NCI-H1694 (cell line): ENCODE results near the gene STEAP1B.
A peak's percentile ranks its signal among the peaks of the same experiment; 100 is the strongest.
"Not testable (repeated sequence)": the region's sequence is repeated elsewhere in the genome, so short reads cannot be mapped to it uniquely, and the experiment has no call there.

ENCODE experiments used
- DNase-seq: peaks from one replicate; lab custom pipeline; 2025; lab: John Stamatoyannopoulos, UW

STEAP1B gene

GRCh38 chr7:22496912-22497311 is 3.1 kb downstream of the STEAP1B start:
- DNase-seq, result not testable (repeated sequence)

DNA sequence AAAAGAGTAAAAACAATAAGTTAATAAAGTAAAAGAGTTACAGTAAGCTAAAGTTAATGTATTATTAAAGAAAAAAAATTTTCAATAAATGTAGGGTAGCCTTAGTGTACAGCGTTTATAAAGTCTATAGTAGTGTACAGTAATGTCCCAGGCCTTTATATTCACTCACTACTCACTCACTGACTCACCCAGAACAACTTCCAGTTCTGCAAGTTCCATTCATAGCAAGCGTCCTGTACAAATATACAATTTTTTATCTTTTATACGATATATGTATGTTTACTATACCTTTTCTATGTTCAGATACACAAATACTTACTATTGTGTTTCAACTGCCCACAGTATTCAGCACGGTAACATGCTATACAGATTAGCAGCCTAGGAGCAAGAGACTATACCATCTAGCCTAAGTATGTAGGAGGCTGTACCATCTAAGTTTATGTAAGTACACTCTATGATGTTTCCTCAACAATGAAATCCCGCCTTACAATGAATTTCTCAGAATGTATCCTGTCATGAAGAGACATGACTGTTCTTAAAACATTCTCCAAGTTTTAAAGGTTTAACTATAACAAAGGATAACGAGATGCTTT is 3.6 kb downstream of the STEAP1B start:
- not testable (repeated sequence) for DNase-seq

DNA sequence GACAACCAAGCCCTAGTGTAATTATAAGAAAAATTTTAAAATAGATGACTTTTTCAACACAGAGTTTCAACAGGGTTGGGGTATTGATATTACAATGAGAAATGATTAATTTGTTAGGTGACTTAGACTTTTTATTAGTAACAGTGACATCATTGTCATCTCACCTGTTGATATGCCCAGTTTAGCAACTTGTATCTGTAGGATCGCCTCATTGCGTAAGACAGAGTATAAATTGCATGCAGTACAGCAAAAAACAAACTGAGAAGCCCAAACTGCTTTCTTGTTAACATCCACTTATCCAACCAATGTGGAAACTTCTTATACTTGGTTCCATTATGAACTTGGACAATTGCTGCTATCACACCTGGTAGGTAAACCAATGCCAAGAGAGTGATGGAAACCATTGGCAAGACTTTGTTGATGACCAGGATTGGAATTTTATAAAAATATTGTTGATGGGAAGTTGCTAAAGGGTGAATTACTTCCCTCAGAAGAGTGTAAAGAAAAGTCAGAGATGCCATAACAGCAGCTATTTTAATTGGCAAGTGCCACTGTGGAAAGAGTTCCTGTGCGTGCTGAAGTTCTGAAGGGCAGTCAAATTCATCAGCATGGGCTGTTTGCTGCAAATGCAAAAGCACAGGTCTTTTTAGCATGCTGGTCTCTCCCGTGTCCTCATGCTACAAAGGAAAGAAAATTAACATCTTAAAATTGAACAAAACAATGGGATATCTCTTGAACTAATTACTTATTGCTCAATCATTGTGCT is 6.6 kb downstream of the STEAP1B start:
- DNase-seq, result not testable (repeated sequence)

DNA sequence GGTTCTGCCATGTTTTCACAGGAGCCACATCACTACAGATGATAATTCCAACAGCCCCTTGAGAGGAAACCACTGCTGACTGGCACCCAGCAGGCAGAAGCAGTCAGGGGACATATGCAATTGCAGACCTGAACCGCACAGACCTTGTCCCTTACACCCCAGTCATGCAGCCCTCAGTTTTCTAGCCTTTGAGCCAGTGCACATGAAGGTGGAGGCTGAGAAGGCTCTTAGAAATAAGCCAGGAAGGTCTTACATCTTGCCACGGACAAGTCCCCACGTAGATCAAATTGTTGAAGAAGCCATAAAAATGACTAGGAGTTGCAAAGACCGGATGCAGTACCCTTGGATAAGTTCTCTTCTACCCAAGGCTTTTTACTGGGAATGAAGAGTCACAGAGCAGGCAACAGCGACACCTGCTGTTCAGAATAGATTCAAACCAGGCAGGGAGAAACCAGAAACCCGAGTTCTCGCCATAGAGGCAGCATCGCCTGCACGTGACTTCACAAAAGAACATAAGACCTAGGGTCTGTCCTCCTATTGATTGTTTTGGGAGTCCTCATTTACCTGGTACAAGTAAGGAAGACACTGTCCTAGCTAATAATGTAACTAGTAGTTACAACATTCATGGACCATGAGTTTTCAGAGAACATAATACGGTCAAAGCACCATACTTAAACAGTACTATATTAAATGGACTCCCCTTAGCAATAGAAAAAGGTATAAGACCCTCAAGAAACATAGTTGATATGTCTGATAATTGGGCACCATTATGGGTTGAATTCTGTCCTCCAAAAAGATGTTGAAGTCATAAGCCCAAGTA is 11.1 kb downstream of the STEAP1B start:
- peak; percentile 90 for DNase-seq

DNA sequence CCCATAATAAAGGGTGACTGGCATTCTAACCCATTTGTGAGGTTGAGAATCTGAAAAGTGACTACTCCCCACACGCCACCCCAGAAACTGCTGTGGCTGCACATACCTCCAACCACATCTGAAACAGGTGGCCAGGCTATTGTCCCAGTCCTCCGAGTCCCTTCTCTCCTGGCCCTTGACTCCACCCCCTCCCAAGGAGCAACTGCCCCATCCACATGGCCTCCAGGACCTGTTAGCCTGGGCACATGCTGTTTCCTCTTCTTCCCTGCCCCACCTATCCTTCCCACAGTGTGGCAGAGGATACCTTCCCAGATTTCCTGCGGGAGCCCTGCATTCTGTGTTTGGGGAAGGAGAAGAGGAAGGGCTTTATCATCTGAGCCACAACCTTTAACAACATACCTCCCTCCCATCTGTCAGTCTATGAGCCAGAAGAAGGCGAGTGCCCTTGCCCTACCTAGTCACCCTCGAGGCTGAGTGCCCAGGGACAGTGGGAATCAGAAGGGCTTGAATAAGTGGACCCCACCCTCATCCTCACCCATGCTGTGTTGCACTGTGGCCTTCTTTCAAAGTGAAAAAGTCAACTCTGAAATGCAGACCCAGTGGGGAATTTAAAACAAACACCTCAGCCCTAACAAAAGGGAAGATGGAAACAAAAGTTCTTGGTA is 11.9 kb downstream of the STEAP1B start:
- no peak for DNase-seq

- no peak for DNase-seq
Measured at GRCh38 chr7:22486597-22486996, 13.4 kb downstream of the STEAP1B start.

GRCh38 chr7:22485189-22485588 is 14.8 kb downstream of the STEAP1B start:
- DNase-seq, result no peak

DNA sequence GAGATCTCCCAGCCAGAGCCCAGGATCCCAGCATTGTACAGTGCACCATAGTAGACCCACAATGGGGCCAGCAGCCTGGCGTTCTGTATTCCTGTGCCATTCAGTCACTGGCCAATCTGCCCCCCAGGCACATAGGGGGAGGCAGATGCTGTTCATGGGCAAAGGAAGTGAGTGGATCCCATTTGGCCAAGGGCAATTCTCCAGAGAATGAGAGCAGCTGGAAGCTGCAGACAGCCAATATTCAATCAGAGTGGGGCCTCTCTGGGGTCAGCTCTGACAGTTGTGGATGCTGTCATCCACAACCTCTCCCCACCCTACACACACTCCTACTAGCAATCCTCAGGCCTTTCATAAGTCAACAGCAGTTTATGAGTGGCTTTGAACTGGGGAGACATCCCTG is 17.5 kb downstream of the STEAP1B start:
- DNase-seq, result no peak

DNA sequence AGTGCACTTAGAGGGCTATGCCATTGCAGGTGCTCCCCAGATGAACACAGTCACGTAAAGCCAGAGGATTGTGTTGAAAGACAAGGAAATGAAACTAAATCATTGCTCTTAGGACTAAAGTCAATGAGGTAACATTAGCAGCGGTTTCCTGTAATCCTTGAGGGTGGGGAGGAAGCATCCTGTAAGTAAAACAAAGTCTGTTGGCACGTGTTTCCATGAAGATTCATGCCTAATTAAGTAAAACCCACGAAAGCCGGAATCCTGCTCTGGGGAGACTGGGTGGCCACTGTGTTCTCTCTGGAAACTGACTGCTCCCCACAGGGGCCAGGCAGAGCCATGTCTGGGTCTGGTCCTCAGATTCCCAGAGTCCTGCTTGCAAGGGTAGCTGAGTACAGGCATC is 18.3 kb downstream of the STEAP1B start:
- DNase-seq, result no peak

DNA sequence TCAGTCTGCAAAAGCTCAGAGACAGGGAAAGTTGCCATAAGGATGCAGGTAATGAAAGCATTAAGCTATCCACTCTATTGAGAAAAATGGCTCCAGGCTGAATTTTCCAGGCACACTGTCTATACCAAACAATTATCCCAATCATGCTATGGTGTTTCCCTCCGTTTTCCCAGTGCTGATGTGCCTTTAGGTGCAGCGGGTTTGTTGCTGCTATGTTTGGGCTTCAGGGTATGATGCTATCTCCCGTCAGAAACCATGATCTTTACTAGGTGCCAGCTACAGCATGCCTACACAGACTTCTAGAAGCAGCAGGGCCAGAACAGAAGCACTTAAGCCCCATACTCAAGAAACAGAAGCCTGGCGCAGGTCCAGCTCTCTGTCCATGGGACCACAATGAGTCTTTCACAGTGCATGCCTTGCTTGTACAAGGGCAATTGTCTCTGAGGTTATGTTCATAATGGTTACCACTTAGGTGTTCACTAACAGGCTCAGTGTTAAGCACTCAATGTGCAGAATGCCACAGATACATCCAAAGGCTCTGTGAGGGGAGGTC is 19.4 kb downstream of the STEAP1B start:
- DNase-seq, result no peak

DNA sequence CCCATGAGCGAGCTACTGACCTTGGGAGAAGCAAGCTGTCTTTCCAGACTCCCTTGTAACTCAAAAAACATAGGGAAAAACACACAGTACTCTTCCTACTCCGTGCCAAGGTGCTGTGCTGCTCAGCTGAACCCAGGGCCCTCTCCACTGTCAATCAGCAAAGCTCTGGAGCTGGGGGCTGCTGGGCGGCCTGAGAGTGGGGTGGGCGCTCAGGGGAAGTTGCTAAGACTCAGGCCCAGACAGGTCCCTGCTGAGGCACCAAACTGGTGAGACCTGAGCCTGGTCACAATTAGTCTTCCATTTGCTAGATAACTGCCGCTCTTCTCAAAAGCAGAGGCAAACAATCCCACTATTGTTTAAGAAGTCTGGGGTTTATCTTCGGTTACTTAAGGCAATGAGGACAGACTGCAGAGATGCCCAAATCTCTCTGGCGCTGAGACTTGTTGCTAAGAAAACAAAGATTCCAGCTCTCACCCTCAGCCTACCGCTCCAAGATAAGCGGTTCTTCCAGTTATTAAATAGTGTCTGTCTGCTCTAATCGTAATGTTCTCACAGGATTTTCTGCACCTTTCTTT is 22.0 kb downstream of the STEAP1B start:
- no peak for DNase-seq

DNA sequence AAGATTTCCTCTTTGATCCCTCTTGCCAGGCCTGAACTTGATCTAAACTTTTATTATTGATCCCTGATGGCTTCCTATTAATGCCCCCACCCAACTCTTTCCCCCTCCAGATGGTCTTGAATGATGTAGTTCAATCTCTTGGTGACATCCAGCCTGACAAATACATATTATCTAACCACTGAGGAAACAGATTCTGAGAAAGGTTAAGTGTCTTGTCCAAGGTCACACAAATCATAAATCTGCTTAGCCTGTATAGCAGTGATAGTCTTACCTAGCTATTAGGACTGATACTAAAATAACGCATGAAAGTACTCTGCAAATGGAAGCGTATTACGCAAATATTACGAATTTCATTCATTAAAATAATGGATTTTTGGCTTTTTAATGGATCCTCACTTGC is 22.7 kb downstream of the STEAP1B start:
- no peak for DNase-seq

GRCh38 chr7:22476824-22477223 is 23.2 kb downstream of the STEAP1B start:
- no peak for DNase-seq

- DNase-seq, result no peak
Measured at GRCh38 chr7:22474645-22475044, 25.3 kb downstream of the STEAP1B start.

- DNase-seq, result no peak
Measured at GRCh38 chr7:22470981-22471380, 29.0 kb downstream of the STEAP1B start.

- no peak for DNase-seq
Measured at GRCh38 chr7:22469371-22470143, 30.4 kb downstream of the STEAP1B start.

GRCh38 chr7:22468609-22469008 is 31.4 kb downstream of the STEAP1B start:
- no peak for DNase-seq

DNA sequence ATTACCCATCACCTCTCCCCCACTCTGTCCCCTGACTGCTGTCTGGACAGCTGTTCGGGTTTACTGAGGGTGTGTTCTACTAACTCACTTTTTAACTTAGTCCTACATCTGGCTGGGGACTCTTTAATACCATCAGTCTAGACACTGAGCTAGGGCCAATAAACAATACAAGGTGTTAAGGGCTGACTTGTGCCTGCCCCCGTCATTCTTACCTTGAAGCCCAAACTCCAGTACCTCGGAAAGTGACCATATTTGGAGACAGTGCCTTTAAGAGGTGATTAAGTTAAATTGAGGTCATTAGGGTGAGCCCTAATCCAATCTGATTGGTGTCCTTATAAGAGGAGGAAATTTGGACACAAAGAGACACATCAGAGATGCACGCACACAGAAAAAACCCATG is 35.7 kb downstream of the STEAP1B start:
- DNase-seq, result no peak

DNA sequence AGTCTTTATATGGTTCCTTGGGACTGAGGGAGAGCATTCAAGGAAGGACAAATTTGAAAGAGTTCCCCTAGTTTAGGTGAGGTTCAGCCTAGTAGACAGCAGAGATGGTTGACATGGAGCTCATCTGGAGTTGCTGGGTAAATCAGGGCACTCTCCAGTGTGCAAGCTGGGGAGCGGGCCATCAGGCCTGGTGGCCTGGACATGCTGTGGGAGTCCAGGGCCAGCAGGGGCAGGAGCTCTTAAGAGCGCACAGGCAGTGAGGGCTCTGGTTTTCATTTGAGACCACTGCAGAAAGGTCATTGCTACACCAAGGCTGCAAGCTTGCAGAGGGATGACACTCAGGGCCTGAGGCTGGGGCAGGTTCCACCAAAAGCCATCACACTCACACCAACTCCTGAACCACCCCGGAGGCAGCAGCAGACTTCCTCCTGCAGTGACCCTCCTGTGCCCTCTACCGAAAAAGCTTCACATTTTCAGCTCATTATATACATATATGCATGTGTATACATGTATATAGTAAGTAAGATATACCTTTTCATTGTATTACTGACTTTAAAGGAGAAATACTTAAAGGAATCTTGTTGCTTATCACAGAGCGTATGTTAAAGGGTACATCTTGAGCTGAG is 39.5 kb downstream of the STEAP1B start:
- DNase-seq, result no peak

GRCh38 chr7:22457471-22457870 is 42.5 kb downstream of the STEAP1B start:
- no peak for DNase-seq

DNA sequence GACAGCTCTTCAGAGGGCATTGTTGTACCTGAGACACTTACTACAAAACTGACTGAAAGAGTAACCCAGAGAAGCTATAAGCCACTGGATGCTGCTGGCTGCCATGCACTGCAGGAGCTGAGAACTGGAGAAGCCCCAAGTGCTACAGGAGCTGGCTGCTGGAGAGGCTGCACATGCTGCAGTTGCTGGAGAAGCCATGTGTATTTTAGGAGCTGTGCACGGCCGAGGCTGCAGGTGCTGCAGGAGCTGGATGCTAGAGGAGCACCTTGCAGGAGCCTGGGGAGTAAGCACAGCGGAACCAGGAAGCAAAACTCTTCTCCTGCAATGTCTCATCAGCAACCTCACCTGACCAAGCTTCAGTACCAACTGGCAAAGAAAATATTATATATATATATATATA is 45.5 kb downstream of the STEAP1B start:
- no peak for DNase-seq
